Nephron progenitor cell (in vitro differentiated cells): ENCODE measurements around the gene RBKS.
A peak's percentile ranks its signal among the peaks of the same experiment; 100 is the strongest.
"Not testable (repeated sequence)": the region's sequence is repeated elsewhere in the genome, so short reads cannot be mapped to it uniquely, and the experiment has no call there.

ENCODE experiments used
- DNase-seq: peaks from one replicate; pipeline ENCODE4 v3.0.0; 2021
- H3K27ac Mint-ChIP-seq: 2 replicates; pipeline ENCODE4 v1.8.0; 2021; ENCODE audit warnings: mild to moderate bottlenecking, moderate library complexity, mixed read lengths
- H3K27me3 Mint-ChIP-seq: 2 replicates; pipeline ENCODE4 v1.8.0; 2021; ENCODE audit warnings: mild to moderate bottlenecking, low read depth, mixed read lengths; ENCODE audit not compliant: poor library complexity
- H3K36me3 Mint-ChIP-seq: 2 replicates; pipeline ENCODE4 v1.8.0; 2021; ENCODE audit warnings: low read depth, mixed read lengths
- H3K4me1 Mint-ChIP-seq: 2 replicates; pipeline ENCODE4 v1.8.0; 2021; ENCODE audit warnings: mixed read lengths
- H3K4me3 Mint-ChIP-seq: 2 replicates; pipeline ENCODE4 v1.8.0; 2021; ENCODE audit warnings: mild to moderate bottlenecking, moderate library complexity, mixed read lengths
- H3K9me3 Mint-ChIP-seq: 2 replicates; pipeline ENCODE4 v1.8.0; 2021; ENCODE audit warnings: mild to moderate bottlenecking, moderate library complexity, mixed read lengths
- TF ChIP-seq, protein P1 (sequence below): fragments of 200-600 bp; sonication (generic); IDR thresholded peaks from 2 replicates; pipeline ENCODE4 v1.5.0; 2021; ENCODE audit warnings: antibody characterized with exemption

The RBKS gene

DNA sequence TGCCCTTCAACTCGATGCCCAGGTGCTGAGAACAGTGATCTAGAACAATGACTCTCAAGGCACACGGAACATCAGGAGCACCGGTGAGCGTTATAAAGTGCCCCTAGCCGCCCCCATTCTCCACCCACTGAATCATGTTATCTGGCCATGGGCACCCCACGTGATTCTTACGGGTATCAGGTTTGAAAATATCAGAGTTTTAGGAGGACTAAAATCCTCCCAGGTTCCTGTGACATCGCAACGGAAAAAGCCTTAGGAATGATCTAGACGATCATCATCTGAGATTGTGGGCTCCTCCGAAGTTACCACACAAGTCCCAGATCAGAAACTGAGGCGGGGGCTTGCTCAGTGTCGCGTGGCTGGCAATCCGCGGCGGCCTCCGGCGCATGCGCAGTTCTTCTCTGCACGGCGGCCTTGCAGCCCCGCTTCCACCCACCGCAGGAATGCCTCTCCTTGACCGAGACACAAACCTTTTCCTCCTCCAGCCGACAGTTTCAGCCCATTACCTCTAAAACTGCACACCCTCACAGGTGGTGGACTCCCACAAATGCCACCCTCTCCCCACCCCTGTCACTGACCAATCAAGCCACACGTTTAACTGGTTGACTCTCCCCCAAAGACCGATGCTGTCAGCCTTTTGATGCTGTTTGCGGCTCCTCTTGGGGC lies 124.4 kb downstream of the RBKS start:
- no peak overlapping the region for H3K27ac Mint-ChIP-seq
- no peaks in the 10 kb centered on the region for H3K4me1 Mint-ChIP-seq
- no peaks in the 10 kb centered on the region for H3K9me3 Mint-ChIP-seq
- no peak overlapping the region for H3K4me3 Mint-ChIP-seq
- peaks cover 29% of the 10 kb centered on the region for H3K27me3 Mint-ChIP-seq
- no peaks in the 10 kb centered on the region for H3K36me3 Mint-ChIP-seq
- TF ChIP-seq, protein P1, sequence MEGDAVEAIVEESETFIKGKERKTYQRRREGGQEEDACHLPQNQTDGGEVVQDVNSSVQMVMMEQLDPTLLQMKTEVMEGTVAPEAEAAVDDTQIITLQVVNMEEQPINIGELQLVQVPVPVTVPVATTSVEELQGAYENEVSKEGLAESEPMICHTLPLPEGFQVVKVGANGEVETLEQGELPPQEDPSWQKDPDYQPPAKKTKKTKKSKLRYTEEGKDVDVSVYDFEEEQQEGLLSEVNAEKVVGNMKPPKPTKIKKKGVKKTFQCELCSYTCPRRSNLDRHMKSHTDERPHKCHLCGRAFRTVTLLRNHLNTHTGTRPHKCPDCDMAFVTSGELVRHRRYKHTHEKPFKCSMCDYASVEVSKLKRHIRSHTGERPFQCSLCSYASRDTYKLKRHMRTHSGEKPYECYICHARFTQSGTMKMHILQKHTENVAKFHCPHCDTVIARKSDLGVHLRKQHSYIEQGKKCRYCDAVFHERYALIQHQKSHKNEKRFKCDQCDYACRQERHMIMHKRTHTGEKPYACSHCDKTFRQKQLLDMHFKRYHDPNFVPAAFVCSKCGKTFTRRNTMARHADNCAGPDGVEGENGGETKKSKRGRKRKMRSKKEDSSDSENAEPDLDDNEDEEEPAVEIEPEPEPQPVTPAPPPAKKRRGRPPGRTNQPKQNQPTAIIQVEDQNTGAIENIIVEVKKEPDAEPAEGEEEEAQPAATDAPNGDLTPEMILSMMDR = no peak
- no peak for DNase-seq

DNA sequence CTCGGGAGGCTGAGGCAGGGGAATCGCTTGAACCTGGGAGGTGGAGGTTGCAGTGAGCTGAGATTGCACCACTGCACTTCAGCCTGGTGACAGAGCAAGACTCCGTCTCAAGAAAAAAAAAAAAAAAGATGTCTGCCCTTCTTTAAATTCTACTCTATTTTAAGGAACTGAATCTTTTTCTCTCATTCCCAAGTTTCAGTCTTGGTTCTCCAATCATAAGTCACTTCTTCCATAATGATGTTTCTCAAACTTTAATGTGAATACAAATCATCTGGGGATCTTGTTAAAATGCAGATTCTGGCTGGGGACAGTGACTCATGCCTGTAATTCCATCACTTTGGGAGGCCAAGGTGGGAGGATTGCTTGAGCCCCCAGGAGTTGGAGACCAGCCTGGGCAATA lies 125.7 kb downstream of the RBKS start:
- not testable (repeated sequence) for H3K4me1 Mint-ChIP-seq, DNase-seq, H3K36me3 Mint-ChIP-seq, H3K9me3 Mint-ChIP-seq, H3K27ac Mint-ChIP-seq, H3K4me3 Mint-ChIP-seq
- peaks cover 26% of the 10 kb centered on the region for H3K27me3 Mint-ChIP-seq

DNA sequence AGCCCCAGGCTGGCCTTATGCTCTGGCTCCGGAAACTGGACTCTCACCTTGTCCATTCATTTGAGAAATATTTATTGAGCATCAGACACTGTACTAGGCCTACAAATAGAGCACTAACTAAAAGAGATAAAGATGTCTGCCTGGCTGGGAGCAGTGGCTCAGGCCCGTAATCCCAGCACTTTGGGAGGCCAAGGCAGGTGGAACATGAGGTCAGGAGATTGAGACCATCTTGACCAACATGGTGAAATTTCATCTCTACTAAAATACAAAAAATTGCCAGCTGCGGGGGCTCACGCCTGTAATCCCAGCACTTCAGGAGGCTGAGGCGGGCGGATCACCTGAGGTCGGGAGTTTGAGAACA lies 126.3 kb downstream of the RBKS start:
- no peaks in the 10 kb centered on the region for H3K9me3 Mint-ChIP-seq
- no peak overlapping the region for H3K27ac Mint-ChIP-seq

DNA sequence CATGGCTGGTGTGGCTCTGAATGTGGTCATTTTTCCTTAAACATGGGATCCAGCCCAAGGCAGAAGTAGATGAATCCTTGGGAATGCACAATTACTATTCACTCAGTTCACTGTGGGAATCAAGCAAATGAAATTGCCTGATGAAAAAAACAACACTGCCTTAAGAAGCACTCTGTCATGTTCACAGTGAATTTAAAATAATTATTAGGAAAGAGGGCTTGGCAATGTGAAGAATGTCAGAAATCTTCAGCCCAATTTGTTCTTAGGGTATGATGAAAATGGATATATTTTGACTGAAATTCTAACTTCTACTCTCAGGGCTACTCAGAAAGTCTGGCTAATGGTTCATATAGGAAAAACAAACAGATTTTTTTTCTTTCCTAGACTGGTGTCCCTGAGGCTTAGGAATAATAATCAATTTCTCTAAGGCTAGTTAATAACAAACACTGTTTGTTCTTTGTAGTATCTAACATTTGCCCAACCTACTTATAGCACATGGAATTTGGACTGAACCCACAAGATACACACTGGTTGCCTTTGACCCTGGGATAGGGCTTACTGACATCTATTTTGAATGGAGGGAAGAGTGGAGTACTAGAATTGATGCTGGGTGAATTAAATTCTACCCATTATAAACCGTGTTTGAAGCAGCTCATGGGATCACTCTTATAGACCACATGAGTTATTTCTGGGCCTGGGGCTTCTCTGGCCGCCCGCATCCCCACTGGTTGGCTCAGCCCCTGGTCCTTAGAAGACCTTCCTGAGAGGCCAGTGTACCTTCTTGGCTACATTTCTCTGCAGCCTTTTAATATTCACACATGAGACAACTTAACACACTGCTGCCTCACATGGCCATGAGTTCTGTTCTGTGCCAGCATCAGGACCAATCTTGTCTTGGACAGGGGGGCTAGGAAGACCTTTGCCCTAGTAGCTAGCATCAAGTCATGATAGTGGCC lies 127.0 kb downstream of the RBKS start:
- Mint-ChIP-seq H3K9me3 (no peaks in the 10 kb centered on the region), H3K4me1 (no peaks in the 10 kb centered on the region), H3K4me3 (no peak overlapping the region), H3K27me3 (peaks cover 18% of the 10 kb centered on the region), H3K27ac (no peak overlapping the region), H3K36me3 (no peaks in the 10 kb centered on the region)
- DNase-seq = no peak
- TF ChIP-seq, protein P1 = no peak

More for the DNA sequence above, 126.3 kb downstream of the RBKS start:
- no peaks in the 10 kb centered on the region for H3K36me3 Mint-ChIP-seq
- peaks cover 24% of the 10 kb centered on the region for H3K27me3 Mint-ChIP-seq
- no peak overlapping the region for H3K4me3 Mint-ChIP-seq
- no peaks in the 10 kb centered on the region for H3K4me1 Mint-ChIP-seq
- no peak for DNase-seq
- TF ChIP-seq, protein P1 = no peak

DNA sequence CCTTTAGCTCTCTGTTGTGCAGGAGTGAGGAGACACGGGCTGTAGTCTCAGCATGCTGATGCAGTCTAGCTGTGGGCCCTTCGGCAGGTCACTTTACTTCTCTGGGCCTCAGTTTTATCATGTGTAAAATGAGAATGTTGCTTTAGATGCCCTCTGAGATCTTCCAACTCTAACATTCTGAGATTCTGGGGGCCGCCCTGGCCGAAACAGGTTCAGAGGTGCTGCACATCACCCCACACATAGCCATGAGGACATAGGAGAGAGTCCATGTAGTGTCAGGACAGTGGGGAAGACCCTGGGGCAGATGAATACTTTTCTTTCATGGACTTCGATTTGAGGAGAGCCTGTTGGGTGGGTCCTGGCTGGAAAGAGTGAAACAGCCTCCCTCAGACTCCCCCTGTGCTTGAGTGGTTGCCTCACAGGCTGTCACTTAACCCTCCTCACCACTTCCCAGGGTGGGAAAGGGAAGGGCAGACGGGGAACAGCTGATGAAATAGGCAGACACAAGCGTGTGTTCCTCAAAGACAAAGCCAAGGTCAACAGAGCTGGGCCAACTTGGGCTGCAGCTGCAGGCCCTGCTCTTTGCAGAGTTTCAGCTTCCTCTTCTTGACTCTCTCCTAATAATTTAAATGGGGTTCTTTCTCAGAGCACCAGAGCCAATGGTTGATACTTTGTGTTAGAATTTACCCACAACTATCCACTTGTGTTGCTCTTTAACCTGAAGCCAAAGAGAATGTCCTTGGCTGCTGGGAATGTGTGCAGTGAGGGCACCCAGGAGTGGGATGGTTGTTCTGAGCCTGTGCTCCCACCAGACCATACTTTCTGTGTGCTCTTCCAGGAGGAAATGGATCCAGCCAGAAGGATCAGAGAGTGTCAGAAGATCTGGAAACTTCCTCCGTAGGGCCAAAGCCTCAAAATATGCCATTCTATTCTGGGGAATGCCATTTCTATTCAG lies 133.4 kb downstream of the RBKS start:
- no peaks in the 10 kb centered on the region for H3K9me3 Mint-ChIP-seq
- peak overlapping the region; percentile 57 for H3K27ac Mint-ChIP-seq
- H3K36me3 Mint-ChIP-seq = no peaks in the 10 kb centered on the region
- H3K27me3 Mint-ChIP-seq = peaks cover 3% of the 10 kb centered on the region
- DNase-seq = no peak
- H3K4me3 Mint-ChIP-seq = no peak overlapping the region
- peaks cover 31% of the 10 kb centered on the region for H3K4me1 Mint-ChIP-seq
- TF ChIP-seq, protein P1 = no peak

DNA sequence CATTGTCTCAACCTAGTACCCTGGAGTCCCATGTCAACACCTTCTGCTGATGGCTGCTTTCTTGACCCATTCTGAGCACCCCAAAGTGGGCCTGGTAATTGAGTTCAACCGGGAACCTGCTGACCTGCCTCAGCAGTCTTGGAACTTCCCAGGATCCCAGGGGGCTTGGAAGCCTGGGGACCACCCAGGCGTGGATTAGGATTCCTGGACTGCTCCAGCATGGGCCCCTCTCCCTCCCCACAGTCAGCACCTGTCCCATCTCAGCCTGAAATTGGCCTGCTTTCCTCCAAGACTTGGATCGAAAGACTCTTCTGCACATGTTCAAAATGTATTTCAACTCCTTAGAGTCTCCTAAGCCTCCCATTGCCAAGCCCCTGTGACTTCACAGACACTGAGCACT lies 134.1 kb downstream of the RBKS start:
- no peak overlapping the region for H3K4me3 Mint-ChIP-seq
- DNase-seq = no peak
- H3K27me3 Mint-ChIP-seq = peaks cover 4% of the 10 kb centered on the region
- H3K4me1 Mint-ChIP-seq = peaks cover 32% of the 10 kb centered on the region
- H3K36me3 Mint-ChIP-seq = no peaks in the 10 kb centered on the region
- H3K27ac Mint-ChIP-seq = no peak overlapping the region
- TF ChIP-seq, protein P1 = no peak
- H3K9me3 Mint-ChIP-seq = no peaks in the 10 kb centered on the region
